Ovary (tissue), 9 donors: Measurements from ENCODE around the gene SNRNP48. TPM values are rescaled to one million over a fixed set of nuclear protein-coding genes. Genes with fewer than 3 reads are reported as not detected.

ENCODE experiments used
- DNase-seq, 5 donors: peaks; one replicate each; pipeline ENCODE4 v3.0.0-alpha.2; 2019 to 2020
- H3K27ac ChIP-seq, 2 donors: fragments of 200-600 bp; one replicate each; pipeline versions ENCODE4 v1.5.1 to v1.8.0; 2019 to 2022
- H3K27me3 ChIP-seq: fragments of 200-600 bp; one replicate; pipeline ENCODE4 v1.8.0; 2022
- H3K36me3 ChIP-seq: fragments of 200-600 bp; sonication (generic); one replicate; pipeline ENCODE4 v1.5.1; 2019
- H3K4me1 ChIP-seq: one replicate; pipeline ENCODE4 v1.8.1; 2013; ENCODE audit warnings: mild to moderate bottlenecking, moderate library complexity; ENCODE audit not compliant: insufficient read depth
- H3K4me3 ChIP-seq: fragments of 200-600 bp; sonication (generic); one replicate; pipeline ENCODE4 v1.5.1; 2017
- H3K9me3 ChIP-seq, 2 donors: fragments of 200-600 bp in 1 of 2; sonication (generic) in 1 of 2; one replicate each; pipeline versions ENCODE4 v1.5.1 to v1.8.1; 2013 to 2019; ENCODE audit warnings: mild to moderate bottlenecking in 1 of 2, moderate library complexity in 1 of 2
- CTCF ChIP-seq, 3 donors: fragments of 450-650 bp in 2 of 3; fragments of 200-600 bp in 1 of 3; IDR thresholded peaks; one replicate each; pipeline versions ENCODE4 v1.5.1 to v1.8.0; 2016 to 2022; ENCODE audit warnings: antibody characterized with exemption in 3 of 3, mild to moderate bottlenecking in 1 of 3
- EP300 ChIP-seq: sonication (generic); formaldehyde crosslinking; IDR thresholded peaks from one replicate; pipeline ENCODE4 v1.6.1; 2017; ENCODE audit warnings: antibody characterized with exemption
- POLR2A ChIP-seq: fragments of 450-650 bp; IDR thresholded peaks from one replicate; pipeline ENCODE4 v1.6.1; 2017; ENCODE audit warnings: antibody characterized with exemption, mild to moderate bottlenecking, moderate library complexity
- WGBS, 3 donors: extraction: QIAGEN DNeasy Blood & Tissue Kit in 1 of 3; methylation state at CpG; one replicate each; pipeline versions ENCODE4 v1.1.5 to v1.1.7; 2013 to 2017; 5-methylcytosine and 5-hydroxymethylcytosine counted together
- intact Hi-C, 4 donors: fragments of 100-400 bp; cut with DNase I; formaldehyde crosslinking; loops; one replicate each; pipeline versions ENCODE4 v1.11.0 to v1.15.1; 2022 to 2023
- polyA plus RNA-seq, 2 donors: library from polyadenylated mRNA; stranded (reverse); fragments of 200-250 nt in 1 of 2; fragments of 350-450 nt in 1 of 2; fragmentation: Illumina TruSeq in 1 of 2; extraction: RNeasy Lipid Tissue Mini Kit (QIAGEN cat#74804) in 1 of 2; gene quantifications; one replicate each; pipeline ENCODE4 v1.2.3, GENCODE V29; 2013 to 2014
- total RNA-seq, 7 donors: library from RNA; depleted of rRNA in 2 of 7; stranded (reverse); fragments of >200 nt in 2 of 7; fragmentation: NEBNext Ultra II Directional in 3 of 7; extraction: Animal tissue kit (Norgen Biotek cat#: 25700) in 3 of 7; gene quantifications; one replicate each; pipeline versions ENCODE4 v1.1.0 to v1.2.4, GENCODE V29; 2016 to 2023
- donor health status: DM: no; HTN: no; CAD: no; lungs with moderate emphysema.
- donor health status: DM: no; HTN: no; CAD: no.
- donor health status: Bipolar disorder and iron deficiency.
- donor health status: DM: yes; HTN: yes; CAD: no.
- donor health status: DM: no; HTN: no; CAD: no.
- donor health status: DM: yes; HTN: yes; CAD: no.

The SNRNP48 gene
- total and polyA plus RNA-seq, 9 donors = 8.6 to 19.6 (median 11.7) TPM

- intact Hi-C loops = loop anchor here in 1 of 4 donors (5.0 kb wide), 1 partner anchor 202 kb away; the partner anchor contains the start of genes CAGE1 and RIOK1
- H3K4me1 ChIP-seq = peaks cover 7% of the 10 kb centered on the region
- TF ChIP-seq EP300 (no peak), CTCF (IDR thresholded peaks at IDR 0.05) (no peak), POLR2A (no peak)
- 71 to 80% (median 71%) methylated on average over 3 of the region's 3 CpGs for WGBS, 3 donors
- no peaks in the 10 kb centered on the region for H3K36me3 ChIP-seq
- H3K27ac ChIP-seq = no peak overlapping the region
- no peaks in the 10 kb centered on the region for H3K9me3 ChIP-seq
- DNase-seq = no peak
- no peaks in the 10 kb centered on the region for H3K27me3 ChIP-seq
- H3K4me3 ChIP-seq = peak overlapping the region; percentile 87
These were observed 777 bp upstream of the SNRNP48 start for GRCh38 chr6:7589221-7589620.

GRCh38 chr6:7590918-7591302 lies 912 bp downstream of the SNRNP48 start:
- H3K27ac ChIP-seq = no peak overlapping the region

GRCh38 chr6:7591770-7592169 lies 1.8 kb downstream of the SNRNP48 start:
- Histone ChIP-seq H3K9me3 (no peaks in the 10 kb centered on the region), H3K27me3 (no peaks in the 10 kb centered on the region), H3K36me3 (no peaks in the 10 kb centered on the region), H3K4me3 (no peak overlapping the region), H3K4me1 (peaks cover 7% of the 10 kb centered on the region), H3K27ac (no peak overlapping the region)
- intact Hi-C loops = loop anchor here in 1 of 4 donors (5.0 kb wide), 1 partner anchor 179 kb away; no protein-coding TSS in a partner anchor
- 96 to 99% (median 96%) methylated on average over 5 of the region's 5 CpGs for WGBS, 3 donors
- no peak for DNase-seq
- TF ChIP-seq POLR2A (no peak), EP300 (no peak), CTCF (IDR thresholded peaks at IDR 0.05) (no peak)

More at GRCh38 chr6:7590918-7591302, 912 bp downstream of the SNRNP48 start:
- H3K27me3 ChIP-seq = no peaks in the 10 kb centered on the region
- intact Hi-C loops = loop anchor here in 1 of 4 donors (5.0 kb wide), 1 partner anchor 179 kb away; no protein-coding TSS in a partner anchor
- H3K4me1 ChIP-seq = peaks cover 7% of the 10 kb centered on the region
- DNase-seq = no peak
- H3K9me3 ChIP-seq = no peaks in the 10 kb centered on the region
- 20 to 25% (median 22%) methylated on average over 10 of the region's 10 CpGs for WGBS, 3 donors
- no peaks in the 10 kb centered on the region for H3K36me3 ChIP-seq
- peak overlapping the region; percentile 87 for H3K4me3 ChIP-seq
- no peak for TF ChIP-seq CTCF (IDR thresholded peaks at IDR 0.05)
- no peak for TF ChIP-seq POLR2A
- TF ChIP-seq EP300 = no peak

- H3K27ac ChIP-seq = no peak overlapping the region
- H3K9me3 ChIP-seq = no peaks in the 10 kb centered on the region
- H3K4me1 ChIP-seq = peaks cover 7% of the 10 kb centered on the region
- TF ChIP-seq EP300 (no peak), POLR2A (no peak), CTCF (IDR thresholded peaks at IDR 0.05) (no peak)
- 87 to 91% (median 89%) methylated on average over 1 of the region's 1 CpG for WGBS, 3 donors
- no peaks in the 10 kb centered on the region for H3K36me3 ChIP-seq
- H3K27me3 ChIP-seq = no peaks in the 10 kb centered on the region
- H3K4me3 ChIP-seq = no peak overlapping the region
- DNase-seq = no peak
- intact Hi-C loops = loop anchor here in 1 of 4 donors (5.0 kb wide), 1 partner anchor 181 kb away; no protein-coding TSS in a partner anchor
These were observed 3.2 kb downstream of the SNRNP48 start for GRCh38 chr6:7593229-7593628.
